ENCODE results near the gene MINPP1.
"Not testable (repeated sequence)": the region's sequence is repeated elsewhere in the genome, so short reads cannot be mapped to it uniquely, and the experiment has no call there.

DNA sequence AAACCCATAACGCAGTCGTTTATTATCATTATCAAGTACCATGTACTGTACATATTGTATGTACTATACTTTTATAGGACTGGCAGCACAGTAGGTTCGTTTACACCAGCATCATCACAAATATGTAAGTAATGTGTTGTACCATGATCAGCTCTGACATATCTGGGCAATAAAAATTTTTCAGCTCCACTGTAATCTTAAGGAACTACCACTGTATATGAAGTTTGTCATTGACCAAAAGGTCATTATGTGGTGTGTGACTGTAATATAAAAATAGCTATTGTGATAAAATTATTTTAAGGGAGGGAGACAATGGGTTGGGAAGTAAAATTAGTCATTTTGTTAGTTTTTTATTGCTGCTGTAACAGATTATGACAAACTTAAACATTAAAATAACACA, 14.4 kb upstream of the MINPP1 start:
- TF ChIP-seq POLR2A, EP300 (IDR thresholded peaks at IDR 0.05): not testable (repeated sequence)
- TF ChIP-seq, protein P1, sequence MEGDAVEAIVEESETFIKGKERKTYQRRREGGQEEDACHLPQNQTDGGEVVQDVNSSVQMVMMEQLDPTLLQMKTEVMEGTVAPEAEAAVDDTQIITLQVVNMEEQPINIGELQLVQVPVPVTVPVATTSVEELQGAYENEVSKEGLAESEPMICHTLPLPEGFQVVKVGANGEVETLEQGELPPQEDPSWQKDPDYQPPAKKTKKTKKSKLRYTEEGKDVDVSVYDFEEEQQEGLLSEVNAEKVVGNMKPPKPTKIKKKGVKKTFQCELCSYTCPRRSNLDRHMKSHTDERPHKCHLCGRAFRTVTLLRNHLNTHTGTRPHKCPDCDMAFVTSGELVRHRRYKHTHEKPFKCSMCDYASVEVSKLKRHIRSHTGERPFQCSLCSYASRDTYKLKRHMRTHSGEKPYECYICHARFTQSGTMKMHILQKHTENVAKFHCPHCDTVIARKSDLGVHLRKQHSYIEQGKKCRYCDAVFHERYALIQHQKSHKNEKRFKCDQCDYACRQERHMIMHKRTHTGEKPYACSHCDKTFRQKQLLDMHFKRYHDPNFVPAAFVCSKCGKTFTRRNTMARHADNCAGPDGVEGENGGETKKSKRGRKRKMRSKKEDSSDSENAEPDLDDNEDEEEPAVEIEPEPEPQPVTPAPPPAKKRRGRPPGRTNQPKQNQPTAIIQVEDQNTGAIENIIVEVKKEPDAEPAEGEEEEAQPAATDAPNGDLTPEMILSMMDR (IDR thresholded peaks at IDR 0.05) = not testable (repeated sequence)

Measured in gastroesophageal sphincter (tissue), 3 donors.